HG03571 (cell line): ENCODE data around the gene HDAC4.

Experiments
- ATAC-seq: cut with Tn5 transposase; IDR thresholded peaks from one replicate; pipeline ENCODE4 v1.9.1; 2021; ENCODE audit not compliant: unreplicated experiment

The HDAC4 gene

DNA sequence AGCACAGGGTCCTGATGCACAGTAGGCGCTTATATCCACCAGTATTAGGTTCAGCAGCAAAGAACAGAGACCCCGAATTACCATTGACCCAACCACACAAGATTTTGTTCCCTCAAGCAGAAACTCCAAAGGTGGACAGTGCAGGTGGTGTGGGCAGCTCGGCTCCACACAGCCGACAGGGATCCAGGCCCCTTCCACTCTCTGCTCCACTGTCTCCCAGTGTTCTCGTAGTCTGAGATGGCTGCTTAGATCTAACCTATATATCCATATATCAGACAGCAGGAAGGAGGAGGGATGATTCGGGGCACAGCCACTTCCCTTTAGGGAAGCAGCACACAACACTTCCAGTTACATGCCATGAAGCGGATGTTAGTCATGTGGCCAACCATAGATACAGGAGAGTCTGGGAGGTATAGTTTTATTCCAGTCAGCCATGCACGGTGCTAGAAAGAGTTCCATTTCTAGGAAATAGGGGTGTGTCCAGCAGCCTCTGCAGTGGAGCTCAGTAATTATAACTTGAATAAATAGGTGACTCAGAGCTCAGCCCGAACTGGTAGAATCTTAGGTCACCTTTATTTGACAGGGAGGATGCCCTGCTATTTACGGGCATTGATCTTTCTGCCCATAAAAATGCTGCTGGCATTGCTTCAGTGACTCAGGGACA is 394.1 kb downstream of the HDAC4 start:
- ATAC-seq = no peak

- ATAC-seq = no peak
These were observed 395.2 kb downstream of the HDAC4 start for GRCh38 chr2:239005586-239005985.

DNA sequence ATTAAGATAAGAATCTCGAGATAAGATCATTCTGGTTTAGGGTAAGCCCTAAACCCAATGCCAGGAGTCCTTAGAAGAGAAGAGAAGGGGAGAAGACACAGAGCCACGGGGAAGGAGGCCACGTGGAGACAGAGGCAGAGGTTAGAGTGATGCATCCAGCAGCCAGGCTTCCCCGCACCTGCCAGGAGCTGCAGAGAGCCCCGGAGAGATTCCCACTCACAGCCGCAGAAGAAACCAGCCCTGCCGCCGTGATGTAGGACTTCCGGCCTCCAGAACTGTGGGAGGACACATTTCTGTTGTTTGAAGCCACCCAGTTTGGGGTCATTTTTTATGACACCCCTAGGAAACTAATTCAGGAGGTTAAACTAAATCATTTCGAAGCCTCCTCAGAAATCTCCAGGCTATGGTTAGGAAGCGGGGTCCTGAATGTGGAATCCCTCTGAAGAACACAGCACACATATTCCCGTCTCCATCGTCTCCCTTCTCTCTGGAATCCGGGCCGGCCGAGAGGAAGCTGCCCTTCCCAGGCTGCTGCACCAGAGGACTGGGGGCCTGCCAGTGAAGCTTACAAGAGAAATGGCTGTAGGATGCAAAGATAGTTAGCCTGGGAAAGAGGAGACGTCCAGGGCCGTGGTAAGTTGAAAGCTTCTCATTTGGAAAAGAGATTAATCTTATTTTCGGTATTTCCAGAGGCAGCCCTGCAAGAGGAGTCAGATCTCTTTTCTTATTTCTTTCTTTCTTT is 396.4 kb downstream of the HDAC4 start:
- no peak for ATAC-seq

DNA sequence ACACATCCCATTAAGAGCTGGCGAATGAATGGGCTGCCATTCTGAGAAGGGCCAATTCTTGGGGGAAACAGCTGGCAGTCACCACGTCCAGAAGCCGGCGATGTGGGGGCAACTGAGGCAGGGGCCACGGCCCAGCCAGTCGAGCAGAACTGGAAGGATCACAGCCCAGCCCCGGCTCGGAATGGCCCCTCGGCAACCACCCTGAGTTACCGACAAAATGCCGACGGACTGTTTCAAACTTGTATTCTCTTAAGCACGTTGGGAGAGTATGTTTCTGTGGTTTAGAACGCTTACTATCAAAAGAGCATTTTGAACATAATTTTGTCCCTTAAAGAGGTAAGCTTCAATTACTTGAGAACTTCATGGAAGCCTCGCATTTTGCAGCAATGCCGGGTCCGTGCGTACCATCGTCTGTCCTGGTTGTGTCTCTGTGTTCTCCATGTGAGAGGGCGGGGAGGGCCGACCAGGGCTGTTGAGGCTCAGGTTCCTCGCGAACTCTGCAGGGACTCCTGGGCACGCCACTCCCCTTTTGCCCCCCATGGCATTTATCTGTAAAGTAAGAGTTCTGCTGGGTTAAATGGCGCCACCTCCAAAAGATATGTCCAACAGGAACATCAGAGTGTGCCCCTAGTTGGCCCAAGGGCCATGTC is 397.1 kb downstream of the HDAC4 start:
- no peak for ATAC-seq

DNA sequence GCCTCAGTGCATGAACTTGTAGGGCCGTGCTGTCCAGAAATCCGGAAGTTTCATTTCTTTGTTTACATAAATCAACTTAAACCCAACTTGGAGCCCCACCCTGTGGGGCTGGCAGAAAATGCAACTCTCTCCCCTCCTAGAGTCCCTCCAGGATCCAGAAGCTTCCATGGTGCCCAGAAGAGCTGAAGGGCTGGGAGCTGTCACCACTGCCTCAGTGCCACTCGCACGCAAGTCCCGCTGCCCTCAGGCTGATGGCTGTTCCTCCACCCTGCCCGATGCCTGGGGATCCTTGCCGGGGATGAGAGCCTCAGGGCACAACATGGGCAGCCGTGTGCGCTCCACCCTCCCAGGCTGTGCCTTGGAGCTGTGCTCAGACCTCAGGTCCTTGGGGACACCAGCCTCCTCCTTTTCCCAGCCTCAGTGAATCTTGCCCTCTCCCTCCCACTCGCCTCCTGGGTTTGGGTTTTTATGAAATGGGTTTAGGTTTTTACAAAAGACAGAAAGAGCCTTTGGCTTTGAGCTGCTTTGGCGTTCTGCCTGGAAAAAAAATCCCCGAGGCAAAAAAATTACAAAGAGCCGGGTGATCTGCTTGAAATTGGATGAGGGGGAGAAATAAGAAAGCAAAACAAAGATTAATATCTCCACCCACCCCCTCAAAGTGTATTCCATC is 397.7 kb downstream of the HDAC4 start:
- ATAC-seq = no peak

DNA sequence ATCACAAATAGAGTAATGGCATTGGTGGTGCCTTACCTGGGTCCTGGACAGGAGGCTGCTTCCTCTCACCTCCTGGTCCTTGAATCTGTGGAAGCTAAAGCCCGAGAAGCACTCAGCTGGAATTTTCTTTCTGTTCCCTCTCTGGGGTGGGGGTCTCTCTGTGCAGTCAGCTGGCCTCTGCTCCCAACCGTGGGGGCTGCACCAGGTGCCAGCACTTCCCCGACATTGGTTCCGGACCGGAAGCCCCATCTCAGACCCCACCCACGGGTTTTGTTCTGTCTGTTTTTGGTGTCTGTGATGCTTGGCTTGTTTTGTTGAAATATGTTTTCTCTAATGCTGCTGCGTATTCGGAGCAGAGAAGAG is 398.2 kb downstream of the HDAC4 start:
- no peak for ATAC-seq

DNA sequence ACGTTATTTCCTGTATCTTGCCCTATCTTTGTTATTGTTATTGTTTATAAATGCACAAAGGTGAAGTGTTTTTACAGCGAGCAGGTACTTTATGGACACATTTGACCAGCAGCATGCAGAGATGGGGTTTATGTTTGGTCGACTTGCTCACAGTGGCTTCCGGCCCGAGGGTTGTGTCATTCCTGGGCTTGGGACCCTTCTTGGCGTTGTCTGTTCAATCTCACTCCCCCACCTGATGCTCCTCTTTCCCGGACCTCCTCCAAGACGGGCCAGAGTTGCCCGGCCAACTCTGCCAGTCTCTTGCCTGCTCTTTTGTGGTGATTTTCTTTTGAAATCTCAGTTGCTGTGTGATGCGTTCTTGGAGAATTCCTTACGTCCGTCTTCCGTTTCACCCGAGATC is 399.0 kb downstream of the HDAC4 start:
- no peak for ATAC-seq

GRCh38 chr2:239000500-239001073 is 400.2 kb downstream of the HDAC4 start:
- no peak for ATAC-seq

- no peak for ATAC-seq
These were observed 400.7 kb downstream of the HDAC4 start for GRCh38 chr2:239000089-239000488.

- ATAC-seq = no peak
These were observed 401.5 kb downstream of the HDAC4 start for GRCh38 chr2:238999291-238999741.

- no peak for ATAC-seq
These were observed 402.0 kb downstream of the HDAC4 start for GRCh38 chr2:238998801-238999200.
